Gastrocnemius medialis (tissue), 4 donors: ENCODE results near the gene ASPHD2. TPM values are rescaled to one million over a fixed set of nuclear protein-coding genes. Genes with fewer than 3 reads are reported as not detected.

Experiments used
- ATAC-seq, 2 donors: fragments of 150-250 bp; one replicate each; pipeline ENCODE4 v1.9.1; 2016
- DNase-seq, 2 donors: peaks; one replicate each; pipeline ENCODE4 v3.0.0-alpha.2; 2019
- H3K27ac ChIP-seq, 4 donors: fragments of 200-600 bp; sonication (generic); 1 replicate in 1 of 4; 2 replicates in 3 of 4; pipeline ENCODE4 v1.5.1; 2016 to 2018; ENCODE audit warnings: mild to moderate bottlenecking in 2 of 4, moderate library complexity in 1 of 4
- H3K27me3 ChIP-seq, 3 donors: fragments of 200-600 bp; sonication (generic) in 2 of 3; 1 replicate in 1 of 3; 2 replicates in 2 of 3; pipeline versions ENCODE4 v1.5.1 to v1.6.0; 2016 to 2019; ENCODE audit warnings: mild to moderate bottlenecking in 1 of 3, moderate library complexity in 1 of 3
- H3K36me3 ChIP-seq, 2 donors: fragments of 200-600 bp; sonication (generic) in 1 of 2; one replicate each; pipeline ENCODE4 v1.5.1; 2017 to 2018
- H3K4me1 ChIP-seq, 2 donors: fragments of 200-600 bp; sonication (generic) in 1 of 2; one replicate each; pipeline ENCODE4 v1.5.1; 2016 to 2017; ENCODE audit warnings: mild to moderate bottlenecking in 2 of 2
- H3K4me3 ChIP-seq, 4 donors: fragments of 200-600 bp; sonication (generic) in 3 of 4; 1 replicate in 1 of 4; 2 replicates in 3 of 4; pipeline ENCODE4 v1.5.1; 2016 to 2019; ENCODE audit warnings: mild to moderate bottlenecking in 2 of 4
- H3K9me3 ChIP-seq, 3 donors: fragments of 200-600 bp; sonication (generic) in 2 of 3; 1 replicate in 1 of 3; 2 replicates in 2 of 3; pipeline ENCODE4 v1.5.1; 2016 to 2019
- POLR2A ChIP-seq, 2 donors: fragments of 450-650 bp; IDR thresholded peaks; one replicate each; pipeline ENCODE4 v1.6.1; 2017; ENCODE audit warnings: antibody characterized with exemption in 2 of 2, mild to moderate bottlenecking in 2 of 2, moderate library complexity in 2 of 2
- in situ Hi-C, 4 donors: fragments of 200-750 bp; cut with MboI; loops; one replicate each; pipeline versions ENCODE4 v1.15.0 to v1.8.0; 2017; ENCODE audit warnings: low sequenced_read_pairs in 4 of 4
- intact Hi-C: fragments of 100-400 bp; cut with DNase I; formaldehyde crosslinking; loops from one replicate; pipeline ENCODE4 v1.15.1; 2023; ENCODE audit warnings: low total_unique reads
- total RNA-seq, 4 donors: library from RNA; depleted of rRNA; stranded (reverse); fragments of >200 nt; gene quantifications; one replicate each; pipeline versions ENCODE4 v1.1.0 to v1.2.3, GENCODE V29; 2016
- TF ChIP-seq, protein P1 (sequence below), 5 experiments: fragments of 450-650 bp in 3 of 5; fragments of 200-600 bp in 2 of 5; sonication (generic) in 2 of 5; IDR thresholded peaks in 4 of 5; conservative IDR thresholded peaks in 1 of 5; 1 replicate in 4 of 5; 2 replicates in 1 of 5; pipeline ENCODE4 v1.5.1; 2016 to 2019; ENCODE audit warnings: antibody characterized with exemption in 5 of 5, mild to moderate bottlenecking in 3 of 5, moderate library complexity in 3 of 5

The ASPHD2 gene
- total RNA-seq, 4 donors from 2014 or later = 0.07 to 0.10 TPM; not detected in 2

DNA sequence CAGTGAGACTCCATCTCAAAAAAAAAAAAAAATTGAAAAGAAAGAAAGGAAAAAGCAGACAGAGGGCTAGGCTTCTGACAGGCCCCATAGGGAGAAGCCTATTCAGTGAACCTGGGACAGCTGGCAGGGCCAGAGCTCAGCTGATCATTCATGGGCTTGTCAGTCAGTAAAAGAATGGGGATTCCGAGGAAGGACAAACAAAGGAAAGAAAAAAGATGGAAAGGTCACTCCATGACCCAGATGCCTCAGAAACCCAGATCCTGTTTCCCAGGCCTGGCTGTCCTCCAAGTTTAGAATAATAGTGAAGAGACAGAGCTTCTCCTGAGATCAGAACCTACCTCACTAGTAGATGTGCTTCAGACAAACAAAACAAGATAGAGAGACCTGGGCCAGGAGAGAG is 34.3 kb upstream of the ASPHD2 start:
- no peaks in the 10 kb centered on the region for H3K36me3 ChIP-seq
- in situ Hi-C loops = no loop called here
- H3K4me3 ChIP-seq = no peak overlapping the region
- H3K4me1 ChIP-seq = no peaks in the 10 kb centered on the region
- no peak for ATAC-seq
- TF ChIP-seq POLR2A (IDR thresholded peaks at IDR 0.05) = no peak
- TF ChIP-seq, protein P1, sequence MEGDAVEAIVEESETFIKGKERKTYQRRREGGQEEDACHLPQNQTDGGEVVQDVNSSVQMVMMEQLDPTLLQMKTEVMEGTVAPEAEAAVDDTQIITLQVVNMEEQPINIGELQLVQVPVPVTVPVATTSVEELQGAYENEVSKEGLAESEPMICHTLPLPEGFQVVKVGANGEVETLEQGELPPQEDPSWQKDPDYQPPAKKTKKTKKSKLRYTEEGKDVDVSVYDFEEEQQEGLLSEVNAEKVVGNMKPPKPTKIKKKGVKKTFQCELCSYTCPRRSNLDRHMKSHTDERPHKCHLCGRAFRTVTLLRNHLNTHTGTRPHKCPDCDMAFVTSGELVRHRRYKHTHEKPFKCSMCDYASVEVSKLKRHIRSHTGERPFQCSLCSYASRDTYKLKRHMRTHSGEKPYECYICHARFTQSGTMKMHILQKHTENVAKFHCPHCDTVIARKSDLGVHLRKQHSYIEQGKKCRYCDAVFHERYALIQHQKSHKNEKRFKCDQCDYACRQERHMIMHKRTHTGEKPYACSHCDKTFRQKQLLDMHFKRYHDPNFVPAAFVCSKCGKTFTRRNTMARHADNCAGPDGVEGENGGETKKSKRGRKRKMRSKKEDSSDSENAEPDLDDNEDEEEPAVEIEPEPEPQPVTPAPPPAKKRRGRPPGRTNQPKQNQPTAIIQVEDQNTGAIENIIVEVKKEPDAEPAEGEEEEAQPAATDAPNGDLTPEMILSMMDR (IDR thresholded peaks at IDR 0.05 in 4 of 5, conservative IDR thresholded peaks at IDR 0.05 in 1 of 5) = no peak
- H3K27me3 ChIP-seq = no peaks in the 10 kb centered on the region
- no peak for DNase-seq
- no peak overlapping the region for H3K27ac ChIP-seq
- H3K9me3 ChIP-seq = no peaks in the 10 kb centered on the region
- intact Hi-C loops = no loop called here

DNA sequence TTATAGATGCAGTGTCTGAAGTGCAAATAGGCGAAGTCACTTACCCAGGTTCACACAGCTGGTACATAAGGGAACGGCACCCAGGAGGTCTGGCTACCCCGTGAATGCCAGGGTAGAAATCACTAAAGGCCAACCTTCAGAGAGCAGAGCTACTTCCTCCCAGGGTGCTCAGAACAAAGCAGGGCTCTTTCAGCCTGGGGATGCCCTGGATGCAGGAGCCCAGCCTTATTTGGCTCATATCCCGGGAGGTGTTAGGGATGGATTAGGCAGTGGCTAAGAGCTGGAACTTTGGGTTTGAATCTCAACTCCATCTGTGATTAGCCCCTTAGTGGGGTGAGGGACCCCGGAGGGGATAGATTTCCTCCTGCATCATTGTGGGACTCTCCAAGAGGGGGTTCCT is 33.1 kb upstream of the ASPHD2 start:
- no peak for ATAC-seq
- Histone ChIP-seq H3K9me3 (no peaks in the 10 kb centered on the region), H3K27me3 (no peaks in the 10 kb centered on the region), H3K4me1 (no peaks in the 10 kb centered on the region), H3K27ac (no peak overlapping the region), H3K4me3 (no peak overlapping the region), H3K36me3 (no peaks in the 10 kb centered on the region)
- intact Hi-C loops = no loop called here
- no peak for TF ChIP-seq POLR2A (IDR thresholded peaks at IDR 0.05)
- TF ChIP-seq, protein P1 (IDR thresholded peaks at IDR 0.05 in 4 of 5, conservative IDR thresholded peaks at IDR 0.05 in 1 of 5) = no peak
- no peak for DNase-seq
- in situ Hi-C loops = no loop called here

DNA sequence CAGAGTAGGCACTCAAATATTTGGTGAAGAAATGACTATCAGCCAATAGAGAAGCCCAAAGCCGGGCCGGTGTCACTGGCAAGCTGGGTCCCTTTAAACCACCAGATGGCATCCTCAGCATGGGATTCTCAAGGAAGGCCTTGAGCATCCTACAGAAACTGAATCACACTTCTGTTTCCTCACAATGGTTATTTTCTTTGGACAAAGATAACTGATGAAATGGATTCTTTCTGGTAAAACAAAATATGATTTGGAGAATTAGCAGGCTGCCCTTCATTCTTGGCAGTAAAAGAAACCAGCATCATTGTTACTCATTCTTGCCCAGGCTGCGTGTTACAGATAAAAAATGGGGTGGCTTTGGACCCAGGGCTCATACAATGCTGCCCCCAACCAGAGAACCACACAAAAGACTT is 30.3 kb upstream of the ASPHD2 start:
- no peak overlapping the region for H3K27ac ChIP-seq
- no peaks in the 10 kb centered on the region for H3K36me3 ChIP-seq
- no peaks in the 10 kb centered on the region for H3K4me1 ChIP-seq
- no peak overlapping the region for H3K4me3 ChIP-seq
- TF ChIP-seq POLR2A (IDR thresholded peaks at IDR 0.05) = no peak
- TF ChIP-seq, protein P1 (IDR thresholded peaks at IDR 0.05 in 4 of 5, conservative IDR thresholded peaks at IDR 0.05 in 1 of 5) = peak; percentile 29 to 69 (median 59)
- ATAC-seq = peak; percentile 72 to 81
- H3K9me3 ChIP-seq = no peaks in the 10 kb centered on the region
- in situ Hi-C loops = no loop called here
- no peaks in the 10 kb centered on the region for H3K27me3 ChIP-seq
- intact Hi-C loops = loop anchor here (1.0 kb wide), 1 partner anchor 63 kb away; no protein-coding TSS in a partner anchor
- peak; percentile 29 to 40 for DNase-seq

DNA sequence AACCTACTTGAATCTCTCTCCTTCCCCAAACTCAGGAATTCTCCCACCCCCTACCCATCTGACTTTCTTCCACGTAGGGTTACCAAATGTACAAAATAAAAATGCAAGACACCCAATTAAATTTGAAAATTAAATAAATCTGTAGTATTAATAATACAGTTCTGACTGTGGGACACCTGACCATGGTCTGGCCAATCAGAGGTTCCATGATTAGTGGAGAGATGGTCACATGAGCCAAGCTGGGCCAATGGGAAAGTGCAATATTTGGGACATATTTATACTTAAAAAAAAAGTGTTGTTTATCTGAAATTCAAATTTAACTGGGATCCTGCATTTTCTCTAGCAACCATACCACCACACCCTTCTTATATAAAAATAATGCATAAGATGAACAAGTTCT is 29.8 kb upstream of the ASPHD2 start:
- in situ Hi-C loops = no loop called here
- Histone ChIP-seq H3K4me1 (no peaks in the 10 kb centered on the region), H3K9me3 (no peaks in the 10 kb centered on the region), H3K27ac (no peak overlapping the region), H3K27me3 (no peaks in the 10 kb centered on the region), H3K36me3 (no peaks in the 10 kb centered on the region), H3K4me3 (no peak overlapping the region)
- TF ChIP-seq POLR2A (IDR thresholded peaks at IDR 0.05) = no peak
- TF ChIP-seq, protein P1 (IDR thresholded peaks at IDR 0.05 in 4 of 5, conservative IDR thresholded peaks at IDR 0.05 in 1 of 5) = no peak
- DNase-seq (no peak), ATAC-seq (no peak)
- intact Hi-C loops = no loop called here

DNA sequence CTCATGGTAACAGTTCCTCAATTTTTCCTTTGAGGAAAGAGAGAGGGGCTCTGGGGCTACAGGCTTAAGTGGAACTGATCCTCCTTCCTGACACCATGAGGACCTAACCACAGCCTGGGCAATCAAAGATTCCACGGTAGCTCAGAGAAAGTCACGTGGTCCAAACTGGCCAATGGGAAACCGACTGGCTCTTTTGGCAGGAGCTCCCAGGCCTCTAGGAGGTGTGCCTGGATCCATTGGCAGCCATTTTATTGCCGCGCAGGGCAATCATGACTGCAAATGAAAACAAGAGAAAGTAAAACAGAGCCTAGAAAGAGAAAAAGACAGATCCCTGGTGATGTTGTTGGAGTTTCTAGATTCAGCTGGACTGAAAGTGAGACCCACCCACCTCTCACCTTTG is 27.3 kb upstream of the ASPHD2 start:
- peaks cover 0 to 6% (median 0%) of the 10 kb centered on the region in 3 donors for H3K27me3 ChIP-seq
- H3K4me1 ChIP-seq = no peaks in the 10 kb centered on the region
- no peak overlapping the region for H3K4me3 ChIP-seq
- TF ChIP-seq, protein P1 (IDR thresholded peaks at IDR 0.05 in 4 of 5, conservative IDR thresholded peaks at IDR 0.05 in 1 of 5) = no peak
- TF ChIP-seq POLR2A (IDR thresholded peaks at IDR 0.05) = no peak
- ATAC-seq (no peak), DNase-seq (no peak)
- H3K9me3 ChIP-seq = no peaks in the 10 kb centered on the region
- no peak overlapping the region for H3K27ac ChIP-seq
- H3K36me3 ChIP-seq = no peaks in the 10 kb centered on the region
- in situ Hi-C loops (loop anchor here in 1 of 4 donors (5.0 kb wide), 1 partner anchor 61 kb away; no protein-coding TSS in a partner anchor), intact Hi-C loops (no loop called here)
